GM12801 (cell line): Measurements from ENCODE around the gene CALHM1.

Source experiments
- TF ChIP-seq, protein P1 (sequence below): IDR thresholded peaks from one replicate; pipeline ENCODE4 v1.5.1; 2011; ENCODE audit warnings: control low read depth; ENCODE audit not compliant: insufficient read length; ENCODE audit errors: extremely low read depth

The CALHM1 gene

DNA sequence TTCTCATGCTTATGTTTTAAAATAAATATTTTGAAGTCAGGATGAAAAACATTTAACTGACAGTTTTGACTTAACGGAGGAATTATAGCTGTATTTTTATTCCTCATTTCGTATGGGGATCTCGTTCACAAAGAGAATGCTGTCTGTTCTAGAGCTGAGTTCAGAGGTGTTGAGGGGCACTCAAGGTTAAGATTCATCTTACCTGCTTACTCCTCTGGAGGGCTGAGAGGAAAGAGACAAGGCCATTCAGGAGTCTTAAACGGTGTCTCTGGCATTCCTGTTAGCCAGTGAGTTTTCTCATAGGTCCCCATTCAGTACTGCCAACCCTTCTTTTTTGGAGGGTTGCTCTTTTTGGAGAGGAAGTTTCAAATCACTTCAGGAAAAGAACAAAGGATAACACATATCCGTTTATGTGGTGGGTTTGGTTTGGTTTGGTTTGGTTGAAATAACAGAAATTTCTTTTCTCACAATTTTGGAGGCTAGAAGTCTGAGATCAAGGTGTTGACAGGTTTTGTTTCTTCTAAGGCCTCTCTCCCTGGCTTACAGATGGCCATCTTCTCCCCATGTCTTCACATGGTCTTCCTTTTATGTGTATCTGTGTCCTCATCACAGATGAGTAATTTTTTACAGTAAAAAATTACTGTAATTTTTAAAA, 29.6 kb downstream of the CALHM1 start:
- TF ChIP-seq, protein P1, sequence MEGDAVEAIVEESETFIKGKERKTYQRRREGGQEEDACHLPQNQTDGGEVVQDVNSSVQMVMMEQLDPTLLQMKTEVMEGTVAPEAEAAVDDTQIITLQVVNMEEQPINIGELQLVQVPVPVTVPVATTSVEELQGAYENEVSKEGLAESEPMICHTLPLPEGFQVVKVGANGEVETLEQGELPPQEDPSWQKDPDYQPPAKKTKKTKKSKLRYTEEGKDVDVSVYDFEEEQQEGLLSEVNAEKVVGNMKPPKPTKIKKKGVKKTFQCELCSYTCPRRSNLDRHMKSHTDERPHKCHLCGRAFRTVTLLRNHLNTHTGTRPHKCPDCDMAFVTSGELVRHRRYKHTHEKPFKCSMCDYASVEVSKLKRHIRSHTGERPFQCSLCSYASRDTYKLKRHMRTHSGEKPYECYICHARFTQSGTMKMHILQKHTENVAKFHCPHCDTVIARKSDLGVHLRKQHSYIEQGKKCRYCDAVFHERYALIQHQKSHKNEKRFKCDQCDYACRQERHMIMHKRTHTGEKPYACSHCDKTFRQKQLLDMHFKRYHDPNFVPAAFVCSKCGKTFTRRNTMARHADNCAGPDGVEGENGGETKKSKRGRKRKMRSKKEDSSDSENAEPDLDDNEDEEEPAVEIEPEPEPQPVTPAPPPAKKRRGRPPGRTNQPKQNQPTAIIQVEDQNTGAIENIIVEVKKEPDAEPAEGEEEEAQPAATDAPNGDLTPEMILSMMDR = no peak

DNA sequence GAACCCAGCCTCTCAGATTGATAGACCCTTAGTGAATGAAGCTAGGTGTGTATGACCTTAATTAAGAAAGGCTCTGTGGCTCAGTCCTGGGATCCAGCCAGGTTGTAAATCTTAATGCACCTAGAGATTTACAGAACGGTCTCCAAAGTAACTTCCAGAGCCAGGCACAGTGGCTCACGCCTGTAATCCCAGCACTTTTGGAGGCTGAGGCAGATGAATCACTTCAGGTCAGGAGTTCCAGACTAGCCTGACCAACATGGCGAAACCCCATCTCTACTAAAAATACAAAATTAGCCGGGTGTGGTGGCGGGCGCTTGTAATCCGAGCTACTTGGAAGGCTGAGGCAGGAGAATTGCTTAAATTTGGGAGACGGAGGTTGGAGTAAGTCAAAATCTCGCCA, 30.8 kb downstream of the CALHM1 start:
- TF ChIP-seq, protein P1 = no peak

DNA sequence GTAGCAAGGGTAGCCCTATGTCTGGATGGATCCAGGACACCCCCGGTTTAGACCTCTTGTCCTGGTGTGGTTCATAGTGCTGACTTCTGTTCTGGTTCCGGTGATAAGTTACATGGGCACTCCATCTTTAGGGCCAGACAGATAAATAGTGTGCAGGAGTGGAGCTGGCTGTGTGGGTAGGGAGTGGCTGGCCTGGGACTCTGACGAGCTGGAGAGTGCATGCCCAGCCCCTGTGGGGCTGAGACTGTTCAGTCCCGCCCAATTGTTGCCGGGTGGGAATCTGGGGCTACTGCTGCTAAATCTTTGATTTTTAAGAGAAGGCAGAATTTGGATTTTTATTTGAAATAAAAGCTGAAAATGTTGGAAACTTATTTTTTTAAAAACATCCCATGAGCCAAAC, 35.0 kb downstream of the CALHM1 start:
- TF ChIP-seq, protein P1 = no peak

DNA sequence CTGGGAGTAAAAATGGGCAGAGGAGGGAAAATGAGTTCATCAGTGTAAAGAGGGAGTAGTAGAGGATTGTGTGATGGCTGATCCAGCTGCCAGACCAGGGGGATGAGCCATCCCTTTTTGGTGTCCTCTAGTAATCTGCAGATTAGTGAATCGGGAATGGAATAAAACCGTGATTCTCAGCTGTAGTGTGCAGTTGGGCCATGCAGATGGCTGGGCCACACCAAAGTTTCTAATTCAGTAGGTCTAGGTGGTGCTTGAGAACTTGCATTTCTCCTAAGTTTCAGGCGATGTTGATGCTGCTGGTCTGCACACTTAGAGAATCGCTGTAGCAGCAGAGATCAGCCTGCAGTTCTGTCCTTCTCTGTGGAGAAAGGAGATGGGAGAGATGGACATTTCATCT, 39.6 kb downstream of the CALHM1 start:
- TF ChIP-seq, protein P1 = no peak

DNA sequence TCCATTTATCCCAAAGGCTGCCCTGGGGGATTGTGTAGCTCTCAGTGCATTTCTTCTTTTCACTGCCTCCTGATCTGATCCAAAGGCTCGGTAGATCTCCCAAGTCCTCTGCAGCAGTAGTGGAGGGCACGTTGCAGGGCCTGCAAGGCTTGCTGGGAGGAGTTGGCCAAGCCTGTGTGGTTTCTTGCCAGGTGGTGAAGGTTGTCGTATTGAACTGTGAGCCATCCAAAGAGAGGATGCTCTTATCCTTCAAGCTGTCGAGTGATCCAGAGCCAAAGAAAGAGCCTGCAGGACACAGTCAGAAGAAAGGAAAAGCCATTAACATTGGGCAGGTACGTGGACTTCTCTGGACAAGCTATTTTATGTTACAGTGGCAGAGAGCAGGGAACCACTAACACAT, 41.1 kb downstream of the CALHM1 start:
- TF ChIP-seq, protein P1 = no peak

DNA sequence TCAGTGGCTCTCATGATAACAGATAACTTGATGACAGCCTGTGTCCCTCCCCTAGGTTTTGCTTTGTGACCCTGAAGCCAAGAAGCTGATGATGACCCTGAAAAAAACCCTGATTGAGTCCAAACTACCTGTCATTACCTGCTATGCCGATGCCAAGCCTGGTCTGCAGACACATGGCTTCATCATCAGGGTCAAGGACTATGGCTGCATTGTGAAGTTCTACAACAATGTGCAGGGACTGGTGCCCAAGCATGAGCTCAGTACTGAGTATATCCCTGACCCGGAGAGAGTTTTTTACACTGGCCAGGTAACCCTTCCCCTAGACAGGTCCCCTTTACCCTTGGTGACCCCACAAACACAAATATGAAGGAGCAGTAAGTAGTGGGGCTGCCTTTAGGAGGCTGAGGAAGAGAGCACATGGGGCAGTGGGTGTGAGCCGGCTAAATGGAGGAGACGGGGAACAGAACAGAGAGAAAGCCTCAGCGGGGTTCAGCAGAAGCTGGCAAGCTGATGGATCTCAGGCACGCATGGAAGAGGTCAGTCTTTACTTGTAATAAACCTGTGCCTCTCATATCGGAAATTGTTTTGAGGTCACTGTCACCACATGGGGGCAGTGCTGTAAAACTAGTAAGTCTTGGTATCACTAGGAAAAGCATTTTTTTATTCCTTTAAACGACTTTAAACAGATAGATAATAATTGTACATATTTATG, 42.1 kb downstream of the CALHM1 start:
- TF ChIP-seq, protein P1 = no peak

DNA sequence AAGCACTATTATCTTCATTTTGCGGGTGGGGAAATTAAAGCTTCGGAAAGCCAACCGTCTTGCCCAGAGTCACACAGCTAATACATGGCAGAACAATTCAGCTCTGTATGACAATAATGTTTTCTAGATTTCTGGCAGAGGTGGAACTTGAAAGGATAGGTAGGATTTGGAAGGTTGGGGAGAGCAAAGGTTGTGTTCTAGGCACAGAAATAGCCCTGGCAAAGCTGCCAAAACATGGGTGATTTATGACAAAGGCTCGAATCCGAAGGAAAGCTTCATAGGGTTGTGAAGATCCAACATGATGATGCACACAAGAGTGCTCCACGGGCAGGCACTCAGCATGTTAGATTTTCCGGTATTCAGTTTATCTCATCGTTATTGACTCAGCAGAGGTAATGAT, 43.1 kb downstream of the CALHM1 start:
- TF ChIP-seq, protein P1 = no peak
